Measurements from ENCODE around the gene ENO1.
"Not testable (repeated sequence)": the region's sequence is repeated elsewhere in the genome, so short reads cannot be mapped to it uniquely, and the experiment has no call there.

The ENO1 gene

GRCh38 chr1:8892026-8892425, 13.5 kb upstream of the ENO1 start:
- DNase-seq: no peak

- DNase-seq: no peak
Measured at GRCh38 chr1:8891401-8891800, 12.9 kb upstream of the ENO1 start.

GRCh38 chr1:8889925-8890785, 11.7 kb upstream of the ENO1 start:
- DNase-seq: peak; percentile 72 to 80

GRCh38 chr1:8889103-8889846, 10.8 kb upstream of the ENO1 start:
- no peak for DNase-seq

GRCh38 chr1:8886589-8886988, 8.1 kb upstream of the ENO1 start:
- DNase-seq: no peak

GRCh38 chr1:8886031-8886524, 7.6 kb upstream of the ENO1 start:
- DNase-seq: not testable (repeated sequence)

GRCh38 chr1:8884105-8884504, 5.6 kb upstream of the ENO1 start:
- DNase-seq: not testable (repeated sequence)

GRCh38 chr1:8883491-8883890, 5.0 kb upstream of the ENO1 start:
- no peak for DNase-seq

- peak in 1 of 2 donors; percentile 43 for DNase-seq
Measured at GRCh38 chr1:8879922-8880676, 1.6 kb upstream of the ENO1 start.

- DNase-seq: no peak
Measured at GRCh38 chr1:8879464-8879921, 1.0 kb upstream of the ENO1 start.

GRCh38 chr1:8878698-8879463, 395 bp upstream of the ENO1 start:
- peak; percentile 93 to 99 for DNase-seq

GRCh38 chr1:8876087-8876486, 2.4 kb downstream of the ENO1 start:
- DNase-seq: no peak

- peak; percentile 23 to 38 for DNase-seq
Measured at GRCh38 chr1:8875216-8875861, 3.1 kb downstream of the ENO1 start.

GRCh38 chr1:8874230-8875201, 4.0 kb downstream of the ENO1 start:
- DNase-seq: no peak

GRCh38 chr1:8873506-8874229, 4.8 kb downstream of the ENO1 start:
- peak; percentile 32 to 71 for DNase-seq

- no peak for DNase-seq
Measured at GRCh38 chr1:8873001-8873400, 5.5 kb downstream of the ENO1 start.

GRCh38 chr1:8871965-8872399, 6.5 kb downstream of the ENO1 start:
- DNase-seq: no peak

GRCh38 chr1:8871539-8871935, 6.9 kb downstream of the ENO1 start:
- DNase-seq: no peak
